Cortex of kidney (tissue), 1 donor: Measurements from ENCODE around the gene CCNL1.
"Not testable (repeated sequence)": the region's sequence is repeated elsewhere in the genome, so short reads cannot be mapped to it uniquely, and the experiment has no call there.

Experiments
- DNase-seq: peaks from one replicate; lab custom pipeline; 2025; lab: John Stamatoyannopoulos, UW

The CCNL1 gene

DNA sequence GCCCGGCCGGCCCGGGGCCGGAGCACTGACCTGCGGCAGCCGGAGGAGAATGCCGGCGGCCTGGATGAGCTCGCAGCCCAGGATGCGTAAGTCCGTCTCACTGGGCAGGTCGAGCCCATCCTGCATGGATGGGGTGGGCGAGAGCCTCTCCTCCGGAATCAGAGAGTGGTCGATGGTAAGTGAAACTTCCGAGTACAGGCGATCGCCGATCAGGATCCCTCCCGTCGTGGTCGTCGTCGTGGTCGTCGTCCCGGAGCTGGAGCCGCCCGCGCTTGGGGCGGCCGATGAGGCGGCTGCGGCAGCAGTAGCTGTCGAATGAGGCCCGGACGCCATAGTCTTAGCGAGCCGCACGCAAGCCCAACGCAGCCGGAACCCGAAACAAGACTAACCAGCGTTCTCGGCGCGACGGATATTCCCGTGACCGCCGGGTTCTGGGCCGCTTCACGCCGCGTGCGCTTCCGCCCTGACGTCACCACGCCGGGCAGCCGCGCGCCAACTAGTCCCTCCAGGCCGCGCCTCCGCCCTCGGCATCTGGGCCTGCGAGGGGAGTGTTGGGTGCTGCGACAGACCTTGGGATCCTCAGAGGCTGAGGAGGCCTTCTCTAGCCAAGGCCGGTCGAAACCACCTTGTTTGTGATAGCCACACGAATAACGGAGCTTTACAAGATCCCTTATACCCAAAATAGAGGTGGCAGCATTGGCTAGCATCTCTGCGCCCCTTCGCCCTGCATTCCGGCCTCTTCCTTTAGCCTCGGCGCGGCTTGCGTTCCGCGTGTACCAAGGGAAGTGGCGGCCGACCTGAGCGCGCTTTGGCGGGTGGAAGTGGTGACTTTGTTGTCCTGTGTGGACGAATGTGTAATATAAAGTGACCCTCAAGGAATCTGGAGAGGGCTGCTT, at the start of gene CCNL1:
CCNL1 (minus strand) TSS at position 386 of the 896 bp plus-strand sequence; CDS start at position 333, 53 bp downstream.
- peak; percentile 89 for DNase-seq

DNA sequence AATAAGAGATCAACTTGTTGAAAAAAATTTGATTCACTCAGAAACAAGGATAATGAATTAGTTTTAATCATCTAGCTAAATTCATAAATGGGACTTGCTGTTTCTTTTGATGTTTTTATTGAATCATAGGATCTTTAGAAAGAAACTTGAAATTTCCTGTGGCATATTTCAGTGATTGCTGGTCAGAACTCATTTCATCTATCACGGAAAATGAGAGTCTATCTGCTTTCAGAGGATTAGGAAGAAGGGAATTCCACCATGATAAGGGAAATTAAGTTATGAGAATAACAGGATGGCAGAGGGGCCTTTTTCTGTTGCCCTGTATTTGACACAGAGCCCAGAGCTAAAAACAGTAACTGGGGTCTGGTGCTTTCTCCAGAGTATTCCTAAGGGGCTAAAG, 44.9 kb upstream of the CCNL1 start:
- DNase-seq, result no peak

DNA sequence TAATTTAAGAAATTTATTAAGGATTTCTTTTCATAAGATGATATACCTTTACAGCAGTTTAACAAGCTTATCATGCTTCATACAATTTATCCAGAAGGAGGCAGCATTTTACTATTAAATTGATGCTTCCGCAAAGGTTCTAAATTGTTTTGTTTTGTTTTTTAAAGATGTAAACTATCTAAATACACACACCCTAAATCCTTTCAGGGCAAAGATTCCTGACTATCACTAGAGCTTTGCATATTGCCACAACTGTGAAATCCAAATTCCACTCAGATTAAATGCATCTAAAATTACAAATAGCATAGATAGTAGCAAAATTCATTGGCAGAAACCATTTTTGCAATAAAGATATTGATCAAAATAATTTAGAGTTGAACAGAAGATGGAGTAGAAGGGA, 44.5 kb upstream of the CCNL1 start:
- no peak for DNase-seq

DNA sequence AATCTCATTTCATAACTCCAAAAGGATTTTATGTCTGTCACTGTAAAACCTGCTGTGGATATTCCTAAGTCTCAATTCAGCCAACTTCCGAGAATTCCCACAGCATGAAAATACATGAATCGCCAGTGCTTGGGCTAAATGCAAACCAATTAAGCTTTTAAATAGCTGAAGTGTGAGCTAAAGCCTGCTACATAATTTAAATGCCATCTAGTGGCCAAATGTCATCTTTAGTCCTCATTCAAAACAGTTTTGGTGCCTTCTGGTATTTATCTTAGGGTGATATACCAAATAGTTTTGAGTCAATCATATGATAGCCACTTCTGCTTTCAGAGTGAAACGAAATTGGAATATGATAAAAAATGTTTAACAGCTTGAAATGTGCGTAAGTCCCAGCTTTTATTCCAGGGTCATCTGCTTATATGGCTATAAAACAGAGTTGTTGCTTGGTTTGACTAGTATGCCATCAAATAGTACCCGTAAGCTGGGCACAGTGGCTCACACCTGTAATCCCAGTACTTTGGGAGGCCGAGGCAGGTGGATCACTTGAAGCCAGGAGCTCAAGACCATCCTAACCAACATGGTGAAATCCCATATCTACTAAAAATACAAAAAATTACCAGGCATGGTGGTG, 41.8 kb upstream of the CCNL1 start:
- DNase-seq, result no peak

DNA sequence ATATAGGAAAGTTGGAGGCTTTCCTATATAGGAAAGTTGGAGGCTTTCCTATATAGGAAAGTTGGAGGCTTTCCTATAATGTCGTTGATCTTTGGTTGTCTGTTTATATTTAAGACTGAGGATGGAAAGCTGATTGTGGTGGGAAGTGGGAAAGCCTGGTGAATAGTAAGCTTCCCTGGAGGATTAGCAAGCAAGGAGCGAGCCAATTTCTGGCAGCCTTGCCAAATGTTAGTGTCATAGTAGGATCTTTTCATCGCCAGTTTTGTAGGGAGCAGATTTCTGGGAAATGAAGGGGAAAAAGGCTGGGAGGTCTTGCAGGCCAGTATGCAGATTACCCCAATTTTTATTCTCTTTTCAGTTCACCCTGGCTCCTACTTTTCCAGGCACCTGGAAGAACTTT, 39.9 kb upstream of the CCNL1 start:
- no peak for DNase-seq

DNA sequence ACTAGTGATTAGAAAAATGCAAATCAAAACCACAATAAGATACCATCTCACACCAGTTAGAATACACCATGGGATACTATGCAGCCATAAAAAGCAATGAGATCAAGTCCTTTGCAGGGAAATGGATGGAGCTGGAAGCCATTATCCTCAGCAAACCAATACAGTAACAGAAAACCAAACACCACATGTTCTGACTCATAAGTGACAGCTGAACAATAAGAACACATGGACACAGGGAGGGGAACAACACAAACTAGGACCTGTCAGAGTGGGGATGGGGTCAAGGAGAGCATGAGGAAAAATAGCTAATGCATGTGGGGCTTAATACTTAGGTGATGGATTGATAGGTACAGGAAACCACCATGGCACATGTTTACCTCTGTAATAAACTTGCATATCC, 36.0 kb upstream of the CCNL1 start:
- no peak for DNase-seq

DNA sequence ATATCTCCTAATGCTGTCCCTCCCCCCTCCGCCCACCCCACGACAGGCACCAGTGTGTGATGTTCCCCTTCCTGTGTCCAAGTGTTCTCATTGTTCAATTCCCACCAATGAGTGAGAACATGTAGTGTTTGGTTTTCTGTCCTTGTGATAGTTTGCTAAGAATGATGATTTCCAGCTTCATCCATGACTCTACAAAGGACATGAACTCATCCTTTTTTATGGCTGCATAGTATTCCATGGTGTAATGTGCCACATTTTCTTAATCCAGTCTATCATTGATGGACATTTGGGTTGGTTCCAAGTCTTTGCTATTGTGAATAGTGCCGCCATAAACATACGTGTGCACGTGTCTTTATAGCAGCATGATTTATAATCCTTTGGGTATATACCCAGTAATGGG, 31.2 kb upstream of the CCNL1 start:
- DNase-seq, result not testable (repeated sequence)

DNA sequence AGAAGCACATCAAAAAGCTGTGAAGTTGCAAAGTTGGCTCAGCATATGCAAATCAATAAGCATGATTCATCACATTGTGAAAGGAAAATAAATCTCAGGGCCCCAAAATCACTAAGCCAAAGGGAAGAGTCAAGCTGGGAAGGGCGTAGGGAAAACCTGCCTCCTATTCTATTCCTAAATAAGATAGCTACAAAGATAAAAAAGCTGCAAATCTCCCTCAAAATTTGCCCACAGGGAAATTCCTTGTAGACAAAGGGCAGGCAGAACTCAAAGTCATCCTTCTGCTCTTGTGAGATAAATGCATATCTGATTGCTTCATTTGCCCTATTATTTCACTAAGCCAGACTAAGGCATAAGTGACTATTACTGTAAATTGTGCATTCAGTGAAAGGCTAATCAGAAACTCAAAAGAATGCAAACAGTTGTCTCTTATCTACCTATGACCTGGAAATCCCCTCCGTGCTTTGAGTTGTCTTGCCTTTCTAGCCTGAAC, 30.5 kb upstream of the CCNL1 start:
- DNase-seq, result no peak

DNA sequence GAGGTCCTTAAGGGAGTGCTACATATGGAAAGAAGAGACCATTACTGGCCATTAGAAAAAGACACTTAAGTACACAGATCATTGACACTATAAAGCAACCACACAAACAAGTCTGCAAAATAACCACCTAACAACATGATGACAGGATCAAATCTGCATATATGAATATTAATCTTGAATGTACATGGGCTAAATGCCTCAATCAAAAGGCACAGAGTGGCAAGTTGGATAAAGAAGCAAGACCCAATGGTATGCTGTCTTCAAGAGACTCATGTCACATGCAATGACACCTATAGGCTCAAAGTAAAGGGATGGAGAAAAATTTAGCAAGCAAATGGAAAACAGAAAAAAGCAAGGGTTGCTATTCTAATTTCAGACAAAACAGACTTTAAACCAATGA, 28.4 kb upstream of the CCNL1 start:
- DNase-seq, result no peak

DNA sequence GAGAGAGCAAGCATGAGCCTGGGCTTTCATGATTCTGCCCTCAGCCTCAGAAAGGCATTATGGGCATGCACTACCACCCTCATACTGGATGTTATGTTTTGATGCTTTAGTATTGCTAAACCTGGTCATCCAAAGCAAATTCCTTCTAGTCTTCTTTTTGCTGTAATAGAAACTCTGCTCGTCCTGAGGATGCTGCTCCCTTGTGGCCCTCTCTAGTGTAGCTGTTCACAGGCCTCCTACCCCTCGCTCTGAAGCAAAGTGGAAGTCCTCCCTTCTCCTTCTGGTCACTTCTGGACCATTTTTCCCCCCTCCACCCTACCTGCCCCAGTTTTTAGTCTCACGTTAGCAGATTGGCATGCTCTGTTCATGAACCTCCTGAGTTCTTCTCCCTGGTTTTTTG, 22.9 kb upstream of the CCNL1 start:
- no peak for DNase-seq

DNA sequence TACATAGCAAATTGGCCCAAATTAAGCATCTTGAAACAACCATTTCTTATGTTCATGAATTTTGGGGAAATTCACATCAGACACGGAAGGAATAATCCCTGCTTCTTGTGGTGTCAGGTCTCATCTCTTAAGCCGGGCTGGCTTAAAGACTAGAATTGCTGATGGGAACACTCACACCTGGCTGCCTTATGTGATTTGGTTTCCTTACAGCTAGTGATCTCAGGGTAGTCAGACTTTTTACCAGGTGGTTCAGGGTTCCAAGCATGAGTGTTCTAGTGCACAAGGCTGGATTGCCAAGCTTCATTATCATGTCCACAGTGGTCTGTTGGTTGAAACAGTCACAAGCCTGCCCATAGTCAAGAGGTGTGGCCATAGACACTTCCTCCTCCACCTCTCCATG, 20.3 kb upstream of the CCNL1 start:
- no peak for DNase-seq

DNA sequence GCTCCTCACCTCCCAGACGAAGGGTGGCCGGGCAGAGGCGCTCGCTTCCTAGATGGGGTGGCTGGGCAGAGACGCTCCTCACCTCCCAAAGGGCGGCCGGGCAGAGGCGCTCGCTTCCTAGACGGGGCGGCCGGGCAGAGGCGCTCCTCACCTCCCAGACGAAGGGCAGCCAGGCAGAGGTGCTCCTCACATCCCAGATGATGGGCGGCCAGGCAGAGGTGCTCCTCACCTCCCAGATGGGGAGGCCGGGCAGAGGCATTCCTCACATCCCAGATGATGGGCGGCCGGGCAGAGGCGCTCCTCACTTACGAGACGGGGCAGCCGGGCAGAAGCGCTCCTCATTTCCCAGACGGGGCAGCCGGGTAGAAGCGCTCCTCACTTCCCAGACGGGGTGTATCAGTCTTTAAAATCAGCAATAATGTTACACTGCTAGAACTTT, 19.4 kb upstream of the CCNL1 start:
- DNase-seq, result no peak

DNA sequence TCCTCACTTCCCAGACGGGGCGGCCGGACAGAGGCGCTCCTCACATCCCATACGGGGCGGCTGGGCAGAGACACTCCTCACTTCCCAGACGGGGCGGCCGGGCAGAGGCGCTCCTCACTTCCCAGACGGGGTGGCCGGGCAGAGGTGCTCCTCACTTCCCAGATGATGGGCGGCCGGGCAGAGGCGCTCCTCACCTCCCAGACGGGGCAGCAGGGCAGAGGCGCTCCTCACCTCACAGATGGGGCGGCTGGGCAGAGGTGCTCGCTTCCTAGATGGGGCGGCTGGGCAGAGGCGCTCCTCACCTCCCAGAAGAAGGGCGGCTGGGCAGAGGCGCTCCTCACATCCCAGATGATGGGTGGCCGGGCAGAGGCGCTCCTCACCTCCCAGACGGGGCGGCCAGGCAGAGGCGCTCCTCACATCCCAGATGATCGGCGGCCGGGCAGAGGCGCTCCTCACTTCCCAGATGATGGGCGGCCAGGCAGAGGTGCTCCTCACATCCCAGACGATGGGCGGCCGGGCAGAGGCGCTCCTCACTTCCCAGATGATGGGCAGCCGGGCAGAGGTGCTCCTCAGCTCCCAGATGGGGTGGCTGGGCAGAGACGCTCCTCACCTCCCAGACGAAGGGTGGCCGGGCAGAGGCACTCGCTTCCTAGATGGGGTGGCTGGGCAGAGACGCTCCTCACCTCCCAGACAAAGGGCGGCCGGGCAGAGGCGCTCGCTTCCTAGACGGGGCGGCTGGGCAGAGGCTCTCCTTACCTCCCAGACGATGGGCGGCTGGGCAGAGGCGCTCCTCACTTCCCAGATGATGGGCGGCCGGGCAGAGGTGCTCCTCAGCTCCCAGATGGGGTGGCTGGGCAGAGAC, 18.8 kb upstream of the CCNL1 start:
- not testable (repeated sequence) for DNase-seq

DNA sequence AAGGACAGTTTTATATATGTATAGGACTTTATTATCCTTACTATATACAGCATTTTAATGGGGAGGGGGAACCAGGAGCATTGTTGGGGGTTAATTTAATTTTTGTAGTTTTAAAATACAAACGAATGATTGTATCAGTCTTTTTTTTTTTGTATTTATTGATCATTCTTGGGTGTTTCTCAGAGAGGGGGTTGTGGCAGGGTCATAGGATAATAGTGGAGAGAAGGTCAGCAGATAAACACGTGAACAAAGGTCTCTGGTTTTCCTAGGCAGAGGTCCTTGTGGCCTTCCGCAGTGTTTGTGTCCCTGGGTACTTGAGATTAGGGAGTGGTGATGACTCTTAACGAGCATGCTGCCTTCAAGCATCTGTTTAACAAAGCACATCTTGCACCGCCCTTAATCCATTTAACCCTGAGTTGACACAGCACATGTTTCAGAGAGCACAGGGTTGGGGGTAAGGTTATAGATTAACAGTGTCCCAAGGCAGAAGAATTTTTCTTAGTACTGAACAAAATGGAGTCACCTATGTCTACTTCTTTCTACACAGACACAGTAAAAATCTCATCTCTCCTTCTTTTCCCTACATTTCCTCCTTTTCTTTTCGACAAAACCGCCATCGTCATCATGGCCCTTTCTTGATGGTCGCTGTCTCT, 18.0 kb upstream of the CCNL1 start:
- not testable (repeated sequence) for DNase-seq

DNA sequence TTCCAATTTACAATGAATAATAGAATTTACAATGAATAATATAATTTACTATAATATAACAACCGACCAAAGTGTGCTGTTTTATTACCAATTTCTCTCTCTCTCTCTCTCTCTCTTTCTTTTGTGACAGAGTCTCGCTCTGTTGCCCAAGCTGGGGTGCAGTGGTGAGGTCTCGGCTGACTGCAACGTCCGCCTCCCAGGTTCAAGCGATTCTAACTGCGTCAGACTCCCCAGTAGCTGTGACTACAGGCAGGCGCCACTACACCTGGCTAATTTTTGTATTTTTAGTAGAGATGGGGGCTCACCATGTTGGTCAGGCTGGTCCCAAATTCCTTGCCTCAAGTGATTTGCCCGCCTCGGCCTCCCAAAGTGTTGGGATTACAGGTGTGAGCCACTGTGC, 17.0 kb upstream of the CCNL1 start:
- DNase-seq, result no peak

DNA sequence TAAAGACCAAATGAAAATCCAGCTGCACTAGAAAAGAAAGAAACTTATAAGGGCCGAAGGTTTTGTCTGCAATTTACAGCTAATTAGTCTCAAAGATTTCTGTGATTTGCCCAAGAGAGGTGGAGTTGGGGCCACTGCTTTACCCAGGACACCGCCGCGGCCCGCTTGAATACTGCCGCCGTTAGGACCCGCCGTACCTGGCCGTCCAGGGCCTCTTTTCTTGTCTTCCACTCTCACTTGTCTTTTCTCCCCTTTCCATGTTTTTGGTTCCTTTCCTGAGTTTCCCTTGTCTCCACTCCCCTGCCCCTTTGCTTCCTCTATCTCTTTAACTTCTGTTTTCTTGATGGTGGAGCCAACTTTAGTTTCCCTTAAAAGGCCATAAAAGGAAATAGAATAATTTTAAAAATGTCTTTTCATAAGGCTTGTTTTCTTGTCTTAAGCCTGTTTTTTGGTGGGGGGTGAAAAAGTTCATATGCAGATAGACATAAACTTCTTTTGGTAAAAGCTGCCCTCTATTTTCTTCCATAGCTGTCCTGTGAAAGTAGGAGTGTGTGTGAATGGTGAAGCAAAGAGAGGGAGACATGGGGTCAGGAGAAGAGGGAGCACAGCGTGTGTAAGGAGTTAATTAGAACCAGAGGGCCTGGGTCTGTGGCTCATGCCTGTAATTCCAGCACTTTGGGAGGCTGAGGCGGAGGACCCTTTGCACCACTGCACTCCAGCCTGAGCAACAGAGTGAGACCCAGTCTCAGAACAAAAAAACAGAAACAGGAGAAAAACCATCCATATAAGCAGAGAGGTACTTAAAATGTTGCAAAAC, 16.0 kb upstream of the CCNL1 start:
- DNase-seq, result no peak

DNA sequence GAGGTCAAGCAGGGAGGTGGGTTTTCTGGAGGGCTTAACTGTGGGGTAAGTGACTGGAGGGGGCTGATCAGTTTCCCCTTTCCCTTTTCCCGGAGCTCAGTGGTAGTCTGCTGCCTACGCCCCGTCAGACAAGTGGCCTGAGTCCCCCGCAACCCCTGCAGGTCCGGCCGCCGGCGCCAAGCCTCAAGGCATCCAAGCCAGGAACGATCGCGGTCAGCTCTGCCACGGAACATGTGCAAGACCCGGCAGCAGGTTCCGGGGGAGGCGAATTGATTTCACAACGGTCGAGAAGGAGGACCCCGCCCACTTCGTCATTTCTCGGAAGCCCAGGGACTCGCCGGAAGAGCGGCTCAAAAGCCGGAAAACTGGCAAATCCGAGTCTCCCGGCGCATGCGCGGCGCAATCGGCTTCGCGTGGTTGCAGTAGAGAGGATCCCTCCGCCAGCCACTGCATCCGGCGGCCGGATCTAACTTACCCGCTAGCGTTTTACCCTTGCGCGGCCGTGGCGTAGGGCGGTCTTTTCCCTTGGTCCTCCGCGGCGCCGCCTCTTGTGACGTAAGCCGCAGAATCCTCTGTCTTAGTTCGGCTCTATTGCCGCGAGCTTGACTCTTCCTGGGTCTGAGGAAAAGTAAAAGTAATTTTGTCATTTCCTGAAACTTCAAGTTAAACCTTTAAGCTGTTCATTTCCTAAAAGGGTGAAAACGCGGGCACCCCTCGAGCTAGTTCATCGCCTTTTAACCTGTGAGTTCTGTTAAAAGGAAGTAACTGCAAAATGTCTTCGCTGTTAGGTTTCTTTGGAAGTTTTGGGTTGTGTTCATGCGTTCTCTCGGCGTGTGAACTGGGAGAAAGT, 14.9 kb upstream of the CCNL1 start:
- peak; percentile 85 for DNase-seq

DNA sequence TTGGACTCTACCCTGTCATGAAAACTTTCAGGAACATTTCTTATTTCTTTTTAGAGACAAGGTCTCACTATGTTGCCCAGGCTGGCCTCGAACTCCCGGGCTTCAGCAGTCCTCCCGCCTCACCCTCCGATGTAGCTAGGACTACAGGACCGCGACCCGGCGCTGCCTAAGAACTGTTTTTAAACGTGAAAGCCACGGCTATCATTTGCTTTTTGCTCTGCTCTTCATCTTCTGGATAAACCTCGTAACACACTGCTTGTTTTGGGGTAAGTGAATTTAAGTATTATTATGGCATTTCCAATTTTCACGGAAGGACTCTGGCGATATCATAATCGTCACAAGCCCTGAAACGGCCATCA, 14.3 kb upstream of the CCNL1 start:
- DNase-seq, result no peak

DNA sequence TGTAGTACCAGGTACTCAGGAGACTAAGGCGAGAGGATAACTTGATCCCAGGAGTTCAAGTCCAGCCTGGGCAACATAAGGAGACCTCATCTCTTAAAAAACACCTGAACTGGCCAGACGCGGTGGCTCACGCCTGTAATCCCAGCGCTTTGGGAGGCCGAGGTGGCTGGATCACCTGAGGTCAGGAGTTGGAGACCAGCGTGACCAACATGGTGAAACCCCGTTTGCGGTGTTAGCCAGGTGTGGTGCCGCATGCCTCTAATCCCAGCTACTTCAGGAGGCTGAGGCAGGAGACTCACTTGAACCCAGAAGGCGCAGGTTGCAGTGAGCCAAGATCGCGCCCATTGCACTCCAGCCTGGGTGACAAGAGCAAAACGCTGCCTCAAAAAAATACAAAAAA, 13.4 kb upstream of the CCNL1 start:
- DNase-seq, result not testable (repeated sequence)

DNA sequence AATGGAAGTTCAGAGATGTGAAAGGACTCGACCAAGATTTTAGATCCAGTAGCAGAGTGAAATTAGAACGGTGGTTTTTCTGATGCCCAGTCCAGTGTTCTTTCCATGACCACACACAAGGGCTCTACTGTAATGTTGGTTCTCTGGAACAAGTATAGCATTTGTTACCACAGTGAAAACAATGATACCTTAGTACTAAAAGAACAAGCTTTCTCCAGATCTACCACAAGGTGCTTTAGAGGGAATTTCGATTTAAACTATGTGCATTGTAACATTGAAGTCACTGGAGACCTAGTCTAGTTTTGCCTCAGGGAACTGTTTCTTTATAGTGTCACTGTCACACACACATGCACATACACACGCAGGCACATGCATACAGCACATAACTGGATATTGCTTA, 12.8 kb upstream of the CCNL1 start:
- DNase-seq, result no peak
